Inferior parietal cortex (tissue), 1 donor: ENCODE measurements around the gene DUOXA2.

Experiments used
- DNase-seq: peaks from one replicate; pipeline ENCODE4 v3.0.0-alpha.2; 2016; ENCODE audit errors: extremely low spot score

The DUOXA2 gene

DNA sequence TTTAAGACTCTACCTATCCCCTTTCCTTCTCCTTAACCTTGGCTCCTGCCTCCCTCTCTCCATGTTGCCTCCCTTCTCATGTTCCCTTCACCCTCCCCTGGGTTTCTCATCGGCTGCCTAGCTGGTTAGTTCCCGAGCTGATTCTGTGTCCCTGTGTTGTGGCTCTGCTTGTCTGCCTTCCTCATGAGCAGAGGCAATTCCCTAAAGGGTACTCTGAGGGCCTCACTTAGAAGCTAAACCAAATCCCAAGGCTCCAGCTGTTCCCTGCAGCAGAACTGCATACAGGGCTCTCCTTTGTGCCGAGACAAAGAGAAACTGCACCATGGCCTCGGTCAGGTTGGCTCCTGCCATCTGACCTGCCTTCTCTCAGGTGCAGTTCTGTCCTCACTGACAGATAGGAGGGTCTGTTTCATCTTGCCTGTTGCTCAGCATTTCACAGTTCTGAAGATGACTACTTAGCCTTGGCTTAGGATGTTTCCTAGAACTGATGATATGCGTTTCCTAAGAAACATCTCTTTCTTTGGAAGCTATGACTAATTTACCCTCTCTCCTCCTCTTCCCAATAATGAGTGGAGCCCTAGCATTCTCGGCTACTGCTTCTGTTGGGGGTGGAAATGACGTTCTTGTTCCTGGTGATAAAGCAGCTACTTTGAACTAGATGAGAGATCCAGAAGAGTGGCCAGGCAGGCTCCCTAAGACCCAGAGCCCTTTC lies 42.8 kb downstream of the DUOXA2 start:
- DNase-seq: peak; percentile 28

DNA sequence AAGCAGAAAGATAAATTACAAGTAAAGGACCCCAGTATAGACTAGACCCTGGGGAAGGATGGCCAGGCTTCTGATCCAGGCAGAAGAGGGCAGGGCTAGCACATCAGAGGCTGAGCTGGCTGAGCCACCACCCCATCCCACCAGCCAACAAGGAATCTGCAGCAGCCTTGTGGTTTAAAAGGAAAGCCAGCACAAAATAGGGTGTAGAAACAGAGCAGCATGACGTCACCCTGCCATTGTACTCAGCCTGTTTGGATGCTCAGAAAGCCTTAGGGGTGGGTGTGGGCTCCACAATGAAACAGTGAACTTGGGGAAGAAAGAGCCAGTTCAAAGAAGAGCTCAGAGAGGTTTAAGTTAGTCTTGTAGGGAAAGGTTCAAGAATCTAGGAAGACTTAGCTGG lies 43.8 kb downstream of the DUOXA2 start:
- DNase-seq: peak; percentile 70

DNA sequence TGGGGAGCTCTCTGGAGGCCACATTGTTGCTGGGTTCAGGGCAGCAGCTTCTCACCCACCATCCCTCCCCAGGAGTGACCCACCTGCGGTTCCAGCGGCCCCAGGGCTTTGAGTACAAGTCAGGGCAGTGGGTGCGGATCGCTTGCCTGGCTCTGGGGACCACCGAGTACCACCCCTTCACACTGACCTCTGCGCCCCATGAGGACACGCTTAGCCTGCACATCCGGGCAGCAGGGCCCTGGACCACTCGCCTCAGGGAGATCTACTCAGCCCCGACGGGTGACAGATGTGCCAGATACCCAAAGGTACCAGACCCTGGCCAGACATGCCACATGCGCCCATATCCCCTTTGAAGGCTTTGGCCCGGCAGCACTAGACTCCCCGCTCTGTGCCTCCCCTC lies 47.5 kb downstream of the DUOXA2 start:
- DNase-seq: no peak

DNA sequence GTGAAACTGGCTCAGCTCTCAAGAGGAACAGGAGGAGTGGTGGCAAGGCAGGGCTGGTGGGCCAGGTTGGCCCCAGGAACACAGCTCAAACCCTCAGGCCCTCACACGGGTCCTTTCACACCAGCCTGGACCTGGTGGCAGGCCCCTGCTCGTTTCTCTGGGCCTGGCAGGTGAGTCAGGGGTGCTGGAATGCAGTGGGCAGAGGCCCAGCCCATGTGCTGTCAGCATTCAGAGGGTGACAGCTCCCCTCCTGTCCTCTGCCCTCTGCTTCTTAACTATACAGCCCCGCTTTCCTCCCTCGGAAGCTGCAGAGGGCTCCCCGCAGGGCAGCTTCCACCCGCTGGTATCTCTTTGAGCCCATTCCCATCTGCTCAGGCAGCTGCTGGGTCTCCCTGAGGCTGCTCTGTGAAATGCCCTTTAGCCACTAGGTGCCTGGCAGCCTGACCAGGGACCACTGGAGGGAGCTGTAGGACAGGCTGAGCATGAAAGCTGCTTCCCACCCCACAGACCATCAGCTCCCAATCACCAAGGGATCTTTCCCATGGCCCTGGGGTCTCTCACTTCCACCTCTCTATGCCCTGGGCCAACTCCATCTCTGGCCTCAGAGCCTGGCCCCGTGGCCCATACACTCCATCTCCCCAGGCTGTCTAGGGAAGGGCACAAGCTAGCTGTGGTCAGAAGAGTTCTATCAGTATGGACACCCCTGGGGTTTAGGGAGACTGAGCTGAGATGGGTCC lies 48.8 kb downstream of the DUOXA2 start:
- peak; percentile 79 for DNase-seq

DNA sequence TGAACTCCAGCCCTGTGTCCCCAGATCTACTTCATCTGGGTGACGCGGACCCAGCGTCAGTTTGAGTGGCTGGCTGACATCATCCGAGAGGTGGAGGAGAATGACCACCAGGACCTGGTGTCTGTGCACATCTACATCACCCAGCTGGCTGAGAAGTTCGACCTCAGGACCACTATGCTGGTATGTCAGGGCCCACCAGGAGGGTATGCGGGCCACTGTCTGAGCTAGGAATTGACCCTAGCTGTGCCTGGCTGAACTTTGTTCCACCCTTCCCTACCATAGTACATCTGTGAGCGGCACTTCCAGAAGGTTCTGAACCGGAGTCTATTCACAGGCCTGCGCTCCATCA lies 49.4 kb downstream of the DUOXA2 start:
- no peak for DNase-seq

DNA sequence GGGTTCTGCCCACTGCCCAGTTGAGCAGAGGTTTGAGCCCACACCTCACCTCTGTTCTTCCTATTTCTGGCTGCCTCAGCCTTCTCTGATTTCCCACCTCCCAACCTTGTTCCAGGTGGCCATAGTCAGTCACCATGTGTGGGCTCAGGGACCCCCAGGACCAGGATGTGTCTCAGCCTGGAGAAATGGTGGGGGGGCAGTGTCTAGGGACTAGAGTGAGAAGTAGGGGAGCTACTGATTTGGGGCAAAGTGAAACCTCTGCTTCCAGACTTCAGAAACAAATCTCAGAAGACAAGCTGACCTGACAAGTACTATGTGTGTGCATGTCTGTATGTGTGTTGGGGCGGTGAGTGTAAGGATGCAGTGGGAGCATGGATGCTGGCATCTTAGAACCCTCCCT lies 50.8 kb downstream of the DUOXA2 start:
- DNase-seq: no peak

DNA sequence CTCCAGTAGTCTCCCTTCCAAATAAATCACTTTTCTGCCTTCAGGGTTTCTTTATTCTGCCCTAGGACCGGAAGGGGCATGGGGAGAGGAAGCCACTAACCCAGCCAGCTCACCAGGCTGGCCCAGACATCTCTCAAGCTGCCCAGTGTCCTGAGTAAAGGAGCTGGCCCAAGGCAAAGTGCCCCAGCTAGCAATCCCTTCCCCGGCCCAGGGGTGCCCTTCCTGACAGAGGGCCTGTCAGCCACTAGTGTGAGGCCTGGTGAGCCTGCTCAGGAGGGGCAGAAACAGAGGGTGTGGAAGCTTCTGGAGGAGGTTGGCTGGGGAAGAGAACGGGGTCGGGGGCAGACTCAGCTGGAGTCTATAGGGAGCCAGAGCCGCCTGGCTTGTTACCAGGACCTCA lies 51.4 kb downstream of the DUOXA2 start:
- no peak for DNase-seq

GRCh38 chr15:45166834-45167630 lies 52.9 kb downstream of the DUOXA2 start:
- peak; percentile 83 for DNase-seq

DNA sequence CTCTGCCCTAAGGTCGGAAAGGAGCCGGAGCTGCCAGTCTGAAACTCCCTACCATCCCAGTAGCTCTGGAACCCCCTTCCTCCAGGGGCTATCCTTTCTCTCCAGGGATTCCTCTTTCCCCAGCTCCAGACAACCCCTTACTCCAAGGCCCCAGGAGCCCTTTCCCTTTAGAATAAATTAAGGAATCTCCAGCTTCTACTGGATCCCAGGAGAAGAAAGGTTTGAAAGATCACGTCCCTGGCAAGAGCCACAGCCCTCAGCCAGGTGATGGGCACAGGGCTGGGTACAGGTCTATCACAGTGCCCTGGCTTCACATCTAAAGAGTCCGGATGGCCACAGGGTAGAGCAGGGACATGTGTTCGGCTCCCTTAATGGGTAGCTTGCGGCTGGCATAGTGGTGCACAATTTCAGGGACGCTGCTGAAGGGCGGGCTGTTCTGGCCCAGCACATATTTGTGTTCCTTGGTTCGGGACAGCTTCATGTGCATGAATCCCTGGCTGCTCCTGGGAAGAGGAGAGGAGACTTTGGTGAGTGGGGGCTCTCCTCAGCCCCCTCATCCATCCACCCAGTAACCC lies 53.6 kb downstream of the DUOXA2 start:
- no peak for DNase-seq
